GM21717 (cell line): Measurements from ENCODE around the gene TCHP.
"Not testable (repeated sequence)": the region's sequence is repeated elsewhere in the genome, so short reads cannot be mapped to it uniquely, and the experiment has no call there.

Experiments used
- ATAC-seq: cut with Tn5 transposase; IDR thresholded peaks from one replicate; pipeline ENCODE4 v1.9.1; 2021; ENCODE audit warnings: mild to moderate bottlenecking, moderate library complexity; ENCODE audit not compliant: unreplicated experiment

Gene TCHP

GRCh38 chr12:109879351-109880042 lies 20.6 kb upstream of the TCHP start:
- no peak for ATAC-seq

- peak; percentile 84 for ATAC-seq
Observed at GRCh38 chr12:109880043-109880931, 19.8 kb upstream of the TCHP start, which contains the start of gene GLTP. GLTP (minus strand) TSS chr12:109880541; CDS start chr12:109880374, 167 bp downstream.

DNA sequence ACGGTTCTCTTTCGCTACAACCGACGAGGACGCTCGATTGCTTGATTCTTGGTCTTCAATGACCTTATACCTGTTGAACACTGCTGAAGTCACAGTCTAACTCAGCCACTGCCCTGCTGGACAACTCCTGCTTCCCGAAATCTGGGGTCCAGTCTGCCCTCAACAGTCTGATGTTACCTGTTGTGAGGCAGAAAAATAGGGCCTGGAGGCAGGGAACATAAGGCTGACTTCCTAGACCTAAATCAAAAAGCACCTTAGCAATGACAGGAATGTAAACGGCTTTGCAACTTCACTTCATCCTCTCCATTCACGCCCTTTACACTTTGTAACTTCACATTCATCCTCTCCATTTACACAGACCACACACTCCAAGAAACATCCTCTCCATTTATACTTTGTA lies 19.1 kb upstream of the TCHP start:
- ATAC-seq = peak; percentile 12

DNA sequence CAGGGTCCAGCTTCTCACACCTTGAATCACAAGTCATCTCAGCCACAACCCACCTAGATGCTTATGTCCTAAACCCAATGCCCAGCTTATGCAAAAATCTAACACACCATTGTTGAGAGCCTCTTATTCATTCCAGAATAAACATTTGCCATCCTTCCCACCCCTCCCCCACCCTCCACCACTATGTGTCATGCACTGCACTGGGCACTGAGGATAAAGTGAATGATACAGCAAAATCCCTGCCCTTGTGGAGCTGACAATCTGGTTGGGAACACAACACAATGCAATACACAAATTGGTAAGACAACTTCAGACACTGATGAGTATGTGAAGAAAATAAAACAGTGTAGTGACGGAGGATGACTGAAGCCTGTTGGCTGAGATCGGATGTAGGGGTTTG lies 18.3 kb upstream of the TCHP start:
- no peak for ATAC-seq

DNA sequence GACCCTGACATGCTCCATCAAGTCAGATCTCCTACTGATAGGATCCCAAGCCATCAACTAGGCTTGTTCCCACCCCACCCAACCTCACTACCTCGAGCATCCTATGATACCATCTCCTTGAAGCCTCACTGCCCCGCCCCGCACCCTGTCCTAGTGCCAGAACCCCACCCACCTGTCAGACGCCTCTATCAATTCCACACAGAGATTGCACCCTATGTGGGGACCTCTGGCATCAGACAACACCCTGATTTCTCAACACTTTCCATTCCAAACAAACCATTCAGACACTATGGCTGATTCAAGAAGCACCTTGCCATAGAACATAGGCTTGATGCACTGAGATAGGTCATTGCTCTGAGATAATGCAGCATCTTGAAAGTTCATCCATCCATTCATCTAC lies 16.6 kb upstream of the TCHP start:
- no peak for ATAC-seq

DNA sequence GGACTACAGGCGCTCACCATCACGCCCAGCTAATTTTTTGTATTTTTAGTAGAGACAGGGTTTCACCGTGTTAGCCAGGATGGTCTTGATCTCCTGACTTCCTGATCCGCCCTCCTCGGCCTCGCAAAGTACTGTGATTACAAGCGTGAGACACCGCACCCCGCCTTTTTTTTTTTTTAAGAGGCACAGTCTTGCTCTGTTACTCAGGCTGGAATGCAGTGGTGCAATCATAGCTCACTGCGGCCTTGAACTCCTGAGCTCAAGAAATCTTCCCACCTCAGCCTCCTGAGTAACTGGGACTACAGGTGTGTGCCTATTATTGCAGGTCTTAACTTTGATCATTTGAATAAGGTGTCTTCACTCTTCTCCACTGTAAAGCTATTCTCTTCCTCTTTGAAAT lies 14.5 kb upstream of the TCHP start:
- ATAC-seq = no peak

DNA sequence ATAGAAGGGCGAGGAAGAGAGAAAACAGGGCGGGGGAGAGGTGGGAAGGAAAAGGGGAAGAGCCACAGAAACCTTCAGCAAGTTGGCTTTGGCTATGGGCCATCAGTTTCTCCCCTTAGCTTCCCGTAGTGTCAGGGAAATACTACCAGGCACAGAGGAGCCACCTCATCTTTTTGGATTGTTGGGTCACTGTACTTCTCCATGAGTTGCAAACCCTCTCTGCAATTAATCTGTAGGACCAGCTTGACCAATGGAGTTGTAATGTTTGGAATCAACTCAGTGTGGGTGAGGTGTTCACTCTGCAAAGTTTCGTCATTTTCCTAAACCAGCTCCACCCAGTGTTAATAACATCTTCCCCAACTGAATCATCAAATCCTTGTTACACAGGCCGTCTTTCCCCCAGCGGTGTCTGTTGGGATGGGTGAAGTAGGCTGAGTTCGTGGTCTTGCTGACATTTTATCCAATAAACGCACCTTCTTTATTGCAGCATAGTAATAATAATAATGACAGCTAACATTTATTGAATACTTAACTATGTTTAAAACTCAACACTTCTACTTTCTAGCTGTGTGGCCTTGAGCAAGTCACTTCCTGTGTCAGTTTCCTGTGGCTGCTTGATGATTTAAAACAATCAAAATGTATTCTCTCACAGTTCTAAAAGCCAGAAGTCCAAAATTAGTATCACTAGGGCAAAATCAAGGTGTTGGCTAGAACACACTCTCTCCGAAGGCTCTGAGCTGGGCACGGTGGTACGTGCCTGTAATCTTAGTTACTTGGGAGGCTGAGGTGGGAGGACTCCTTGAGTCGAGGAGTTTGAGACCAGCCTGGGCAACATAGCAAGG lies 11.7 kb upstream of the TCHP start:
- ATAC-seq = no peak

GRCh38 chr12:109890620-109891170 lies 9.4 kb upstream of the TCHP start:
- ATAC-seq = no peak

GRCh38 chr12:109891731-109892130 lies 8.3 kb upstream of the TCHP start:
- ATAC-seq = not testable (repeated sequence)

DNA sequence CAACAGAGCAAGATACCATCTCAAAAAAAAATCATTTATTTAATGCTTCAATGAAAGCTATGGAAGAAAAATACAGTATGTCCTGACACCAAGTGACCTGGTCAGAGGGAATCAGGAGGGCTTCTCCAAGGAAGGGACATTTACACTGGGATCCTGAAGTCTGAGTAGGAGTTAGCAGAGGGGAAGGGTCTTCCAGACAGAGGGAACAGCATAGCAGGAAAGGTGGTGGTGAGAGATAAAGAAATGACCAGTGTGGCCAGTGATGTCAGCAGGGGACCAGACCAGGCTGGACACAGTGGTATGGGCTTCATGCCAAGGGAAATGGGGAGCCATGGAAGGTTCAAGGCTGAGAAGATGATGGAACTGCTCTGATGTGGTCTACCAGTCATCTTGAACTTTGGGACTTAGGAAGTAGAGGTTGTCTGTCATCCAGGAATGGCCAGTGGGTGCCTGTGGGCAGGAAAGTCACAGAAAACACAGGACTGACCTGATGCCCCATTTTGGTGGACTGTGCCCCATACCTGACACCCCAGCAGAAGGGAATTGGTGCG lies 7.8 kb upstream of the TCHP start:
- ATAC-seq = no peak

DNA sequence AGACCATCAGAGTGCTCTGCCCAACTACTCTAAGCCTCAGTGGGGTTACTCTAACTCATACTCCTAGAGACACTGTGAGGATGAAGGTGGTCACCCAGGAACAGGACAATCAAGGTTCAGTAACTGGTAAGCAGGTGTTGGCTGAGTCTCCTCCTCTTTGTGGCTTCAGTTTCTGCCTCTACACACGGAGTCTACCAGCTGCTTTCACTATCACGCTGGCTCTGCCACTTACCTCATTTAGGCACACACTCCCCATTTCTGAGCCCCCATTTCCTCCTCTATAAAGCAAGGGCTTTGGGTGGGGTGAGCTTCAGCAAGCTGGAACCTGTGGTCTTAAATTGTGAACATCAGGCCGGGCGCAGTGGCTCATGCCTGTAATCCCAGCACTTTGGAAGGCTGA lies 7.3 kb upstream of the TCHP start:
- ATAC-seq = no peak

- no peak for ATAC-seq
Observed at GRCh38 chr12:109893261-109893995, 6.6 kb upstream of the TCHP start.

- no peak for ATAC-seq
Observed at GRCh38 chr12:109894939-109895338, 5.1 kb upstream of the TCHP start.

- no peak for ATAC-seq
Observed at GRCh38 chr12:109896188-109896587, 3.9 kb upstream of the TCHP start.

- ATAC-seq = no peak
Observed at GRCh38 chr12:109897029-109897428, 3.0 kb upstream of the TCHP start.

DNA sequence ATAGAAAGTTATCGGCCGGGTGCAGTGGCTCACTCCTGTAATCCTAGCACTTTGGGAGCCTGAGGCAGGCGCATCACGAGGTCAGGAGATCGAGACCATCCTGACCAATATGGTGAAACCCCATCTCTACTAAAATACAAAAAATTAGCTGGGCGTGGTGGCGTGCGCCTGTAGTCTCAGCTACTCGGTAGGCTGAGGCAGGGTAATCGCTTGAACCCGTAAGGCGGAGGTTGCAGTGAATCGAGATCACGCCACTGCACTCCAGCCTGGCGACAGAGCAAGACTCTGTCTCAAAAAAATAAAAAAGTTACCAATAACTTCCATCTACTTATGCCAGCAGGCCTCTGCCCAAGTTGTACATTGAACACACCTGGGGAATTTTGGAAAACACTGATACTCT lies 729 bp upstream of the TCHP start:
- not testable (repeated sequence) for ATAC-seq

DNA sequence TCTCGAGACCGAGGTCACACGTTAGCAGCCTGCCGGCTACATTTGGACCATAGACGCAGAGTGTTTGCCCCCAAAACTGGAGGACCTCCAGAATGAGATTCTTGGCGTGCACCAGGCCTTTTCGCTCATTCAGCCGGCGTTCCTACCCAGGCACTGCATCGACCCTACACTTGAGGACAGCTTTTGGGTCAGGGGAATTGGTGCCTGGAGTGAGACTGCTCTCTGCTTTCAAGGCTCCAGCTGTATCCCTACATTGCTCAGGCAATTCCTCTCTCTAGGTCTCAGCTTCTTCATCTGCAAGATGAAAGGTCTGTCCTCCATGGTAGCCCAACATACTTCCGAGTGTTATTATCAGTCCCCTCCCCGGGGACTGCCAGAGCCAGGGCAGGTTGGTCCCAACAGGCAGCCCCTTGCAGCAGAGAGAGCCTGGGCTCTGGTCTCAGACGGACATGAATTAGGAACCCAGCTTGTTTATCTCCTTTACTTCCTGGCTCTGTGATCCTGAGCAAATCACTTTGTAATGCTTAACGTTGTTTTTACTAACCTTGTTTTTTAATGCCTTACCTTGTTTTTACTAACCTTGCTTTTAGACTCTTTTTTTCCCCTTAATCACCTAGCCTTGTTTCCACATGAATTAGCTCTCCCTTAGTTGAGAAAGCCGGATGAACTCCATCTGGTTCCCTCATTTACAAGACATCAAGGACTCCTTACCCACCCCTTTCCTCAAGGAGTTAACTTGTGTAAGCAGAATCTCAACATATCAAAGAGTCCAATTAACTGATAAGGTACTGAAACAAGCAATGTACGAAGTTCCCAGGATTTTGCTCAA lies 892 bp downstream of the TCHP start:
- no peak for ATAC-seq

GRCh38 chr12:109902891-109903418 lies 2.9 kb downstream of the TCHP start:
- ATAC-seq = no peak

GRCh38 chr12:109905301-109905700 lies 5.2 kb downstream of the TCHP start:
- no peak for ATAC-seq
